Measurements from ENCODE around the gene LDLRAD3. TPM values are rescaled to one million over a fixed set of nuclear protein-coding genes. Genes with fewer than 3 reads are reported as not detected.

LDLRAD3 gene
- total RNA-seq, 1 experiment from 2014 or later: 11.4 TPM

GRCh38 chr11:35914816-35915215, 29.0 kb upstream of the LDLRAD3 start:
- DNase-seq: no peak
- no peaks in the 10 kb centered on the region for H3K36me3 ChIP-seq (replicated peaks; ENCODE audit: control insufficient read depth, insufficient read depth, low read length)
- no peak overlapping the region for H3K4me3 ChIP-seq (ENCODE audit: insufficient read depth, low read depth, low read length)
- H3K27me3 ChIP-seq (ENCODE audit: control insufficient read depth, insufficient read depth, low read length): no peaks in the 10 kb centered on the region

DNA sequence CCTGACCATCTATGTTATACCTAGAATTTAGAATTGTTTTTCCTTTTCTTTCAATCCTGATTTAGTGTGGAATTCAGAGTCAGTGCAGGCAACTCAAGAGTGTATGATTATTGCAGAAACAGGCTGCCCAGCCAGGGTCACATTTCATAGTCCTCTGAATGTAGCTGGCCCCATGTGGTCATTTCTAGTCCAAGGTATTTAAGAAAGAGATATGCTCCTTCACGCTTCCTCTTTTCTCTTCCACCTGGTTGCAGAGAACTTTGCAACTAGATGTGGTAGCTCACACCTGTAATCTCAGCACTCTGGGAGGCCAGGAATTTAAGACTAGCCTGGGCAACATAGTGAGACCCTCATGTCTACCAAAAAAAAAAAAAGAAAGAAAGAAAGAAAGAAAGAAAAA, 27.6 kb upstream of the LDLRAD3 start:
- H3K36me3 ChIP-seq (replicated peaks; ENCODE audit: control insufficient read depth, insufficient read depth, low read length): no peaks in the 10 kb centered on the region
- H3K27me3 ChIP-seq (ENCODE audit: control insufficient read depth, insufficient read depth, low read length): no peaks in the 10 kb centered on the region
- DNase-seq: no peak
- no peak overlapping the region for H3K4me3 ChIP-seq (ENCODE audit: insufficient read depth, low read depth, low read length)

- DNase-seq: no peak
- H3K36me3 ChIP-seq (replicated peaks; ENCODE audit: control insufficient read depth, insufficient read depth, low read length): no peaks in the 10 kb centered on the region
- no peak overlapping the region for H3K4me3 ChIP-seq (ENCODE audit: insufficient read depth, low read depth, low read length)
- H3K27me3 ChIP-seq (ENCODE audit: control insufficient read depth, insufficient read depth, low read length): no peaks in the 10 kb centered on the region
Observed at GRCh38 chr11:35917676-35918075, 26.2 kb upstream of the LDLRAD3 start.

DNA sequence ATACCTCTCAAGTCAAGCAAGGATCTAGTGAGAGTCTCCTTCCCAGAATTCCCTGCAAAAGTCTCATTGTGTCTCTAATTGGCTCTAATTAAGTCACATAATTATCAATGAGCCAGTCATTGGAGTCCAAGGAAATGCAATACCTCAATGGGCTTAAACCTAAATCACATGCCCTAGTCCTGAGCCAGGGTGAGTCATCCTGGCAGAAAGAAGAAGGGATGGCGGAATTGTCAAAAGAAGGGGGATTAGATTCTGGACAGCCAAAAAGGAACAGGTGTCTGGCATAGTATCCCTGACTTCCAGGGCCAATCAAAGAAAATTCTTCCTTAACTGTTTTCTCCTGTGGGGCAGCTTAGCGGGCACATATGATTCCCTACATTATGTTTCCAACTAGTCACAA, 25.1 kb upstream of the LDLRAD3 start:
- DNase-seq: no peak
- Histone ChIP-seq H3K27me3 (ENCODE audit: control insufficient read depth, insufficient read depth, low read length) (no peaks in the 10 kb centered on the region), H3K4me3 (ENCODE audit: insufficient read depth, low read depth, low read length) (no peak overlapping the region), H3K36me3 (replicated peaks; ENCODE audit: control insufficient read depth, insufficient read depth, low read length) (no peaks in the 10 kb centered on the region)

- Histone ChIP-seq H3K36me3 (replicated peaks; ENCODE audit: control insufficient read depth, insufficient read depth, low read length) (no peaks in the 10 kb centered on the region), H3K4me3 (ENCODE audit: insufficient read depth, low read depth, low read length) (no peak overlapping the region), H3K27me3 (ENCODE audit: control insufficient read depth, insufficient read depth, low read length) (no peaks in the 10 kb centered on the region)
- no peak for DNase-seq
Observed at GRCh38 chr11:35919244-35919643, 24.6 kb upstream of the LDLRAD3 start.

DNA sequence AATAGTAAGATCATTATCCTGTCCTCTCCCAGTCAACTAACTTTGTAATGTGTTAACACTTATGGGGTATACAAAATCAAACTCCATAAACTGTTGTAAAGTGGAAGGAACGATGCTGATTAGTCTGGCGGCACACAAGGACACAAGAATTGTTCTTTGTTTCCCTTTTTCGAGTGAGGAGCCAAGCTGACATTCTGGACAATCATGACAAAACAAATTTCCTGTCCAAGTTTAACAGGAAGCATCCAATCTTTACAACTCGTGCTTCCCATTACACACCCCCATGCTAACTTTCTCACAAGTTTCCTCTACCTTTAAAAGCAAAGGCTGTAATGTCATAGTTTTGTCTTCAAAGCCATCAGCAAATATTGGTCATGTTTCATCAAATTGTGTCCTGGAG, 20.4 kb upstream of the LDLRAD3 start:
- DNase-seq: no peak

GRCh38 chr11:35924811-35925210, 19.1 kb upstream of the LDLRAD3 start:
- Histone ChIP-seq H3K27me3 (ENCODE audit: control insufficient read depth, insufficient read depth, low read length) (no peaks in the 10 kb centered on the region), H3K4me3 (ENCODE audit: insufficient read depth, low read depth, low read length) (no peak overlapping the region), H3K36me3 (replicated peaks; ENCODE audit: control insufficient read depth, insufficient read depth, low read length) (no peaks in the 10 kb centered on the region)
- DNase-seq: no peak

More for the DNA sequence above, 20.4 kb upstream of the LDLRAD3 start:
- Histone ChIP-seq H3K27me3 (ENCODE audit: control insufficient read depth, insufficient read depth, low read length) (no peaks in the 10 kb centered on the region), H3K4me3 (ENCODE audit: insufficient read depth, low read depth, low read length) (no peak overlapping the region), H3K36me3 (replicated peaks; ENCODE audit: control insufficient read depth, insufficient read depth, low read length) (no peaks in the 10 kb centered on the region)

GRCh38 chr11:35927104-35927503, 16.8 kb upstream of the LDLRAD3 start:
- H3K4me3 ChIP-seq (ENCODE audit: insufficient read depth, low read depth, low read length): no peak overlapping the region

GRCh38 chr11:35927682-35928081, 16.2 kb upstream of the LDLRAD3 start:
- DNase-seq: no peak
- Histone ChIP-seq H3K4me3 (ENCODE audit: insufficient read depth, low read depth, low read length) (no peak overlapping the region), H3K36me3 (replicated peaks; ENCODE audit: control insufficient read depth, insufficient read depth, low read length) (no peaks in the 10 kb centered on the region), H3K27me3 (ENCODE audit: control insufficient read depth, insufficient read depth, low read length) (no peaks in the 10 kb centered on the region)

More at GRCh38 chr11:35927104-35927503, 16.8 kb upstream of the LDLRAD3 start:
- Histone ChIP-seq H3K27me3 (ENCODE audit: control insufficient read depth, insufficient read depth, low read length) (no peaks in the 10 kb centered on the region), H3K36me3 (replicated peaks; ENCODE audit: control insufficient read depth, insufficient read depth, low read length) (no peaks in the 10 kb centered on the region)
- DNase-seq: no peak

- Histone ChIP-seq H3K36me3 (replicated peaks; ENCODE audit: control insufficient read depth, insufficient read depth, low read length) (no peaks in the 10 kb centered on the region), H3K27me3 (ENCODE audit: control insufficient read depth, insufficient read depth, low read length) (no peaks in the 10 kb centered on the region), H3K4me3 (ENCODE audit: insufficient read depth, low read depth, low read length) (no peak overlapping the region)
- DNase-seq: no peak
Observed at GRCh38 chr11:35928688-35929395, 15.0 kb upstream of the LDLRAD3 start.

DNA sequence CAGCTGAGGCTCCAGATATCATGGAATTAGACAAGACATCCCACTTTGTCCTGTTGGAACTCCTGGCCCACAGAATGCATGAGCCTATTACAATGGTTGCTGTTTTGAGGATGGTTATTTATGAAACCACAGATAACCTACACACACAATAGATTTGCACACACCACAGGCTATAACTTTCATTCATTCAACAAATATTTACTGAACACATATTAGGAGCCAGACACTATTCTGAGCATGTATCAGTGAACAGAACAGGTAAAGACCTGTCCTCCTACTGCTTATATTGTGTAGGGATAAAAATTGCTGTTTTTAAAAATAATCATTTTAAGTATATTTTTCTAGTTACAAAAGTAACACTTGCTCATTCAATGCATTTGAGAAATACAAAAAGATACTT, 13.4 kb upstream of the LDLRAD3 start:
- Histone ChIP-seq H3K4me3 (ENCODE audit: insufficient read depth, low read depth, low read length) (no peak overlapping the region), H3K27me3 (ENCODE audit: control insufficient read depth, insufficient read depth, low read length) (no peaks in the 10 kb centered on the region), H3K36me3 (replicated peaks; ENCODE audit: control insufficient read depth, insufficient read depth, low read length) (no peaks in the 10 kb centered on the region)
- DNase-seq: no peak

DNA sequence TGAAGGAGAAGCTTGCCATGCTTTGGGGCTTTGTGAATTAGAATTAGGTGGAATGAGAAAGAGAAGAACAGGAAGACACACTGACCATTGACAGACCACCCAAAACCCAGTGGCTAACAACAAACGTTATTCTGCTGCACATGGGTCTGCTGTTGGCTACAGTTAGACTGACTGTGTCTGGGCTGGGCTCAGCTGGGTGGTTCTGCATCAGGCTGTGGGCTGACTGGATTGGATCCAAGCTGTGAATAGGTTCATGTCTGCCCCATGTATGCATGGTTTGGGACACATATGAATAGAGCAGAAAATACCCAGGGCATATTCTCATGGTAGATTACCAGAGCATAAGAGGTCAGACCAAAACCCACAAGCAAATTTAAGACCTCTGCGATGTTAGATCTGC, 11.7 kb upstream of the LDLRAD3 start:
- H3K4me3 ChIP-seq (ENCODE audit: insufficient read depth, low read depth, low read length): no peak overlapping the region
- no peaks in the 10 kb centered on the region for H3K27me3 ChIP-seq (ENCODE audit: control insufficient read depth, insufficient read depth, low read length)
- DNase-seq: no peak
- H3K36me3 ChIP-seq (replicated peaks; ENCODE audit: control insufficient read depth, insufficient read depth, low read length): no peaks in the 10 kb centered on the region

- H3K4me3 ChIP-seq (ENCODE audit: insufficient read depth, low read depth, low read length): no peak overlapping the region
- H3K27me3 ChIP-seq (ENCODE audit: control insufficient read depth, insufficient read depth, low read length): no peaks in the 10 kb centered on the region; the same call in 1 of the 2 replicates
- H3K36me3 ChIP-seq (replicated peaks; ENCODE audit: control insufficient read depth, insufficient read depth, low read length): no peaks in the 10 kb centered on the region
- DNase-seq: no peak
Observed at GRCh38 chr11:35932681-35933319, 11.1 kb upstream of the LDLRAD3 start.

DNA sequence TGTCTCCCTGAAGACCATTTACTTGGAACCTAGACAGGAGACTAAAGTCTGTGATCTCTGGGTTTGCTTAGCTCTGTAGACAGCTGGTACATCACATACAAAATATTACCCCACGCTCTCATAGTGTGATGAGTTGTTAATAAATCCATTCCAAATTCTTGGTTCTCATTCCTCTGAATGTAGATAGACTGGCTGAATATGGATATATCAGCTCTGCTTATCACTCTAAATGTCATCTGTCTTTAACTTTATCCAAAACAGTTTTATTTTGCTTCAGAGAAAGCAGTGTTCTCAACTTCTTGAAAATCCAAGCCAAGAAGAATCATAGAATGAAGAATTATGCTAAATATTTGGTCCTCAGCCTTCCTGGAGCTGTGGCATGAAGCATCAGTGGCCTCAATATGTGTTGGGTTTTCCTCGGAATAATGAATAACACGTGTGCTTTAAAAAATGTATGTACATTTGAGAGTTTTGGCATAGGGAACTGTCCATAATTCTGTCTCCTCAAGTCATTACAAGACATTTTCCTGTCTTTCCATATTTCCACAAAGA, 10.5 kb upstream of the LDLRAD3 start:
- Histone ChIP-seq H3K27me3 (ENCODE audit: control insufficient read depth, insufficient read depth, low read length) (no peaks in the 10 kb centered on the region; the same call in 1 of the 2 replicates), H3K4me3 (ENCODE audit: insufficient read depth, low read depth, low read length) (no peak overlapping the region), H3K36me3 (replicated peaks; ENCODE audit: control insufficient read depth, insufficient read depth, low read length) (no peaks in the 10 kb centered on the region)
- DNase-seq: no peak

DNA sequence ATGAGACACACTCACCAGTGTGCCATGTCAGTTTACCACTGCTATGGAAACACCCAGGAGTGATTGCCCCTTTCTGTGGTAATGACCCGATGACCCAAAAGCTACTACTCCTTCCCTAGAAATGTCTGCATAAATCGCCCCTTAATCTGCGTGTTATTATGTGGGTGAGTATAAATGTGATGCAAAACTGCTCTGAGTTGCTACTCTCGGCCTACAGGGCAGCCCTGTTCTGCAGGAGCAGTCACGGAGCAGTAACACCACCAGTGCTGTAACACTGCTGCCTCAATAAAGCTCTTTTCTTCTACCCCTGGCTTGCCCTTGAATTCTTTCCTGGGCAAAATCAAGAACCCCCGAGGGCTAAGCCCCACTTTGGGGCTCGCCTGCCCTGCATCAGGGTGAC, 9.6 kb upstream of the LDLRAD3 start:
- no peak for DNase-seq
- no peak overlapping the region for H3K4me3 ChIP-seq (ENCODE audit: insufficient read depth, low read depth, low read length)
- no peaks in the 10 kb centered on the region; the same call in 1 of the 2 replicates for H3K27me3 ChIP-seq (ENCODE audit: control insufficient read depth, insufficient read depth, low read length)
- H3K36me3 ChIP-seq (replicated peaks; ENCODE audit: control insufficient read depth, insufficient read depth, low read length): no peaks in the 10 kb centered on the region

All from H7 (cell line).